ENCODE results near the gene DBF4.

DNA sequence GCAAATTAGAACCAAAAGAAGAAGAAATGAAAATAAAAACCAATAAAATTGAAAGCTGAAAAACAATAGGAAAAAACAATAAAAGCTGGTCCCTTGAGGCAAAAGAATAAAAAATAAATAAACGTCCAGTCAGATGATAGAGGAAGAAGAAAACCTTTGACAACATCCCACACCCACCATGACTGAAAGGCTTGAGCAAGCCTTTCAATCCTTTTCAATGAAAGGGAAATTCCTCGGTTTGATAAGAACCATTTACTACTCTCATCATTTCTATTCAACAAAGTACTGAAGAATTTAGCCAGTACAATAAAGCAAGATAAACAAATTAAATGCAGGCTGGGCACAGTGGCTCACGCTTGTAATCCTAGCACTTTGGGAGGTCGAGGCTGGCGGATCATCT lies 3.9 kb upstream of the DBF4 start:
- TF ChIP-seq, protein P1, sequence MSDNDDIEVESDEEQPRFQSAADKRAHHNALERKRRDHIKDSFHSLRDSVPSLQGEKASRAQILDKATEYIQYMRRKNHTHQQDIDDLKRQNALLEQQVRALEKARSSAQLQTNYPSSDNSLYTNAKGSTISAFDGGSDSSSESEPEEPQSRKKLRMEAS (CRISPR knock-in tag; IDR thresholded peaks at IDR 0.05), result no peak
- TF ChIP-seq, protein P2, sequence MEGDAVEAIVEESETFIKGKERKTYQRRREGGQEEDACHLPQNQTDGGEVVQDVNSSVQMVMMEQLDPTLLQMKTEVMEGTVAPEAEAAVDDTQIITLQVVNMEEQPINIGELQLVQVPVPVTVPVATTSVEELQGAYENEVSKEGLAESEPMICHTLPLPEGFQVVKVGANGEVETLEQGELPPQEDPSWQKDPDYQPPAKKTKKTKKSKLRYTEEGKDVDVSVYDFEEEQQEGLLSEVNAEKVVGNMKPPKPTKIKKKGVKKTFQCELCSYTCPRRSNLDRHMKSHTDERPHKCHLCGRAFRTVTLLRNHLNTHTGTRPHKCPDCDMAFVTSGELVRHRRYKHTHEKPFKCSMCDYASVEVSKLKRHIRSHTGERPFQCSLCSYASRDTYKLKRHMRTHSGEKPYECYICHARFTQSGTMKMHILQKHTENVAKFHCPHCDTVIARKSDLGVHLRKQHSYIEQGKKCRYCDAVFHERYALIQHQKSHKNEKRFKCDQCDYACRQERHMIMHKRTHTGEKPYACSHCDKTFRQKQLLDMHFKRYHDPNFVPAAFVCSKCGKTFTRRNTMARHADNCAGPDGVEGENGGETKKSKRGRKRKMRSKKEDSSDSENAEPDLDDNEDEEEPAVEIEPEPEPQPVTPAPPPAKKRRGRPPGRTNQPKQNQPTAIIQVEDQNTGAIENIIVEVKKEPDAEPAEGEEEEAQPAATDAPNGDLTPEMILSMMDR (IDR thresholded peaks at IDR 0.05), result no peak
- TF ChIP-seq ZNF263 (CRISPR knock-in tag; IDR thresholded peaks at IDR 0.05; ENCODE audit: low read depth) (no peak), RELA (CRISPR knock-in tag; IDR thresholded peaks at IDR 0.05; ENCODE audit: borderline replicate concordance) (no peak), SP1 (CRISPR knock-in tag; conservative IDR thresholded peaks at IDR 0.05) (no peak)
- TF ChIP-seq, protein P3, sequence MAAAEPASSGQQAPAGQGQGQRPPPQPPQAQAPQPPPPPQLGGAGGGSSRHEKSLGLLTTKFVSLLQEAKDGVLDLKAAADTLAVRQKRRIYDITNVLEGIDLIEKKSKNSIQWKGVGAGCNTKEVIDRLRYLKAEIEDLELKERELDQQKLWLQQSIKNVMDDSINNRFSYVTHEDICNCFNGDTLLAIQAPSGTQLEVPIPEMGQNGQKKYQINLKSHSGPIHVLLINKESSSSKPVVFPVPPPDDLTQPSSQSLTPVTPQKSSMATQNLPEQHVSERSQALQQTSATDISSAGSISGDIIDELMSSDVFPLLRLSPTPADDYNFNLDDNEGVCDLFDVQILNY (CRISPR knock-in tag; IDR thresholded peaks at IDR 0.05), result no peak
